ENCODE data around the gene PLEKHM3.

PLEKHM3 gene

DNA sequence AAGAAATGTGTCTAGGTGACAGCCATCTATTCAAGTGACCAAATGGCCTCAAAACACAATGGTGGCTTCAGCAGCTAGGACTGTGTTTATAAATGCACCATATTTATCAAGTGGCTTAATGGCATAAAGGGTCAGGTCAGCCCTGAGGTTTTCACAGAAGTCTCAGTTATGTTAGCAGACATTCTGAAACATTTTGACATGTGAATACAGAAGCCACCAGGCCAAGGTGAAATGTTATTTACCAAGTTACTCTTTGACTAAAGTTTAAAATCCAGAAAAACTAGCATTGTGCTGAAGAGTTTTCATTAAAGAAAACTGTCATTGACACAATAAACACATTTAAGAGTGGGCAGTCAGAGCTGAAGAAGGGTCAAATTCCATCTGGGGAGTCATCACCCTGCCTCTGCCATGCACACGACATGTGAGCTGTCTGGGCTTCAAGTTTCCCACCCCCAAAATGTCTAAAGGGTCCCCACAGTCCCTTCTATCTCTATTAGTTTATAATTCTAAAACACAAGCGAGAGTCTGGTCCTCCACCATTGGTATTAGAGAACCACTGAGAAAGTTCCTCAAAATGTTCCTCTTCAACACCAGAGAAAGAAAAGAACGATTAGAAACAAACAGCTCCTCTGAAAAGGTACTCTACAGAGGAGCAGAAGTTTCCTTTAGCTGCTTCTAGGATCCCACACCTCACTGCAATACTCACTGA is 178.1 kb downstream of the PLEKHM3 start:
- Histone ChIP-seq H3K36me3 (ENCODE audit: control insufficient read depth in 2 of 2, insufficient read depth in 1 of 2, low read length in 2 of 2) (no peaks in the 10 kb centered on the region), H3K4me3 (ENCODE audit: low read depth, low read length) (no peak overlapping the region), H3K4me1 (ENCODE audit: control insufficient read depth, insufficient read depth, low read length) (peaks cover 11% of the 10 kb centered on the region), H3K9me3 (ENCODE audit: control insufficient read depth, insufficient read depth, low read depth, low read length) (no peaks in the 10 kb centered on the region), H3K27ac (ENCODE audit: extremely low read depth, low read depth, low read length) (no peak overlapping the region)
- POLR2A ChIA-PET: interaction anchor here (1.2 to 1.5 kb wide), 2 partner anchors 12 to 77 kb away, joined by 4 to 9 read pairs; partner anchors contain the start of gene FZD5
- CTCF ChIA-PET: interaction anchor here (1.0 to 1.2 kb wide), 2 partner anchors 12 to 128 kb away, joined by 3 to 6 read pairs; no protein-coding TSS in a partner anchor
- TF ChIP-seq, protein P1, sequence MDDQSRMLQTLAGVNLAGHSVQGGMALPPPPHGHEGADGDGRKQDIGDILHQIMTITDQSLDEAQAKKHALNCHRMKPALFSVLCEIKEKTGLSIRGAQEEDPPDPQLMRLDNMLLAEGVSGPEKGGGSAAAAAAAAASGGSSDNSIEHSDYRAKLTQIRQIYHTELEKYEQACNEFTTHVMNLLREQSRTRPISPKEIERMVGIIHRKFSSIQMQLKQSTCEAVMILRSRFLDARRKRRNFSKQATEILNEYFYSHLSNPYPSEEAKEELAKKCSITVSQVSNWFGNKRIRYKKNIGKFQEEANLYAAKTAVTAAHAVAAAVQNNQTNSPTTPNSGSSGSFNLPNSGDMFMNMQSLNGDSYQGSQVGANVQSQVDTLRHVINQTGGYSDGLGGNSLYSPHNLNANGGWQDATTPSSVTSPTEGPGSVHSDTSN (CRISPR knock-in tag; IDR thresholded peaks at IDR 0.05): no peak

GRCh38 chr2:207845202-207845864 is 180.0 kb downstream of the PLEKHM3 start:
- no peak overlapping the region for H3K27ac ChIP-seq (ENCODE audit: extremely low read depth, low read depth, low read length)
- H3K9me3 ChIP-seq (ENCODE audit: control insufficient read depth, insufficient read depth, low read depth, low read length): no peaks in the 10 kb centered on the region
- no peak for TF ChIP-seq KLF10 (tag by site-specific recombination; IDR thresholded peaks at IDR 0.05)
- TF ChIP-seq ZNF548 (tag by site-specific recombination; IDR thresholded peaks at IDR 0.05): no peak
- no peak for TF ChIP-seq SALL2 (tag by site-specific recombination; IDR thresholded peaks at IDR 0.05; ENCODE audit: borderline replicate concordance)
- ChIA-PET POLR2A (no interaction called here), CTCF (interaction anchor here (0.6 to 1.1 kb wide), 3 partner anchors 153 to 406 kb away, joined by 3 read pairs; no protein-coding TSS in a partner anchor)
- H3K4me1 ChIP-seq (ENCODE audit: control insufficient read depth, insufficient read depth, low read length): peaks cover 11% of the 10 kb centered on the region
- H3K36me3 ChIP-seq (ENCODE audit: control insufficient read depth in 2 of 2, insufficient read depth in 1 of 2, low read length in 2 of 2): no peaks in the 10 kb centered on the region
- H3K4me3 ChIP-seq (ENCODE audit: low read depth, low read length): no peak overlapping the region

GRCh38 chr2:207844648-207845047 is 180.7 kb downstream of the PLEKHM3 start:
- no peak overlapping the region for H3K27ac ChIP-seq (ENCODE audit: extremely low read depth, low read depth, low read length)
- H3K4me3 ChIP-seq (ENCODE audit: low read depth, low read length): no peak overlapping the region
- CTCF ChIA-PET: interaction anchor here (0.6 to 1.1 kb wide), 3 partner anchors 152 to 407 kb away, joined by 3 read pairs; no protein-coding TSS in a partner anchor
- H3K9me3 ChIP-seq (ENCODE audit: control insufficient read depth, insufficient read depth, low read depth, low read length): no peaks in the 10 kb centered on the region
- H3K4me1 ChIP-seq (ENCODE audit: control insufficient read depth, insufficient read depth, low read length): peaks cover 11% of the 10 kb centered on the region
- H3K36me3 ChIP-seq (ENCODE audit: control insufficient read depth in 2 of 2, insufficient read depth in 1 of 2, low read length in 2 of 2): no peaks in the 10 kb centered on the region
- POLR2A ChIA-PET: no interaction called here
- TF ChIP-seq KLF17 (tag by site-specific recombination; IDR thresholded peaks at IDR 0.05) (no peak), ZNF391 (tag by site-specific recombination; IDR thresholded peaks at IDR 0.05; ENCODE audit: borderline replicate concordance, low read depth) (no peak), KLF16 (tag by site-specific recombination; IDR thresholded peaks at IDR 0.05) (no peak), ZNF513 (tag by site-specific recombination; IDR thresholded peaks at IDR 0.05) (no peak), ZNF521 (tag by site-specific recombination; IDR thresholded peaks at IDR 0.05) (no peak), ZNF768 (tag by site-specific recombination; IDR thresholded peaks at IDR 0.05) (no peak), ZNF488 (tag by site-specific recombination; IDR thresholded peaks at IDR 0.05) (no peak), SP3 (tag by site-specific recombination; IDR thresholded peaks at IDR 0.05) (no peak), ZNF707 (tag by site-specific recombination; IDR thresholded peaks at IDR 0.05) (no peak), ZNF19 (tag by site-specific recombination; IDR thresholded peaks at IDR 0.05; ENCODE audit: low read depth) (no peak)
- TF ChIP-seq, protein P2, sequence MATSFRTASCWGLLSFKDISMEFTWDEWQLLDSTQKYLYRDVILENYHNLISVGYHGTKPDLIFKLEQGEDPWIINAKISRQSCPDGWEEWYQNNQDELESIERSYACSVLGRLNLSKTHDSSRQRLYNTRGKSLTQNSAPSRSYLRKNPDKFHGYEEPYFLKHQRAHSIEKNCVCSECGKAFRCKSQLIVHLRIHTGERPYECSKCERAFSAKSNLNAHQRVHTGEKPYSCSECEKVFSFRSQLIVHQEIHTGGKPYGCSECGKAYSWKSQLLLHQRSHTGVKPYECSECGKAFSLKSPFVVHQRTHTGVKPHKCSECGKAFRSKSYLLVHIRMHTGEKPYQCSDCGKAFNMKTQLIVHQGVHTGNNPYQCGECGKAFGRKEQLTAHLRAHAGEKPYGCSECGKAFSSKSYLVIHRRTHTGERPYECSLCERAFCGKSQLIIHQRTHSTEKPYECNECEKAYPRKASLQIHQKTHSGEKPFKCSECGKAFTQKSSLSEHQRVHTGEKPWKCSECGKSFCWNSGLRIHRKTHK (tag by site-specific recombination; IDR thresholded peaks at IDR 0.05): no peak
- TF ChIP-seq, protein P3, sequence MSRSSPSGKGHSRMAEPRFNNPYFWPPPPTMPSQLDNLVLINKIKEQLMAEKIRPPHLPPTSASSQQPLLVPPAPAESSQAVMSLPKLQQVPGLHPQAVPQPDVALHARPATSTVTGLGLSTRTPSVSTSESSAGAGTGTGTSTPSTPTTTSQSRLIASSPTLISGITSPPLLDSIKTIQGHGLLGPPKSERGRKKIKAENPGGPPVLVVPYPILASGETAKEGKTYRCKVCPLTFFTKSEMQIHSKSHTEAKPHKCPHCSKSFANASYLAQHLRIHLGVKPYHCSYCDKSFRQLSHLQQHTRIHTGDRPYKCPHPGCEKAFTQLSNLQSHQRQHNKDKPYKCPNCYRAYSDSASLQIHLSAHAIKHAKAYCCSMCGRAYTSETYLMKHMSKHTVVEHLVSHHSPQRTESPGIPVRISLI (tag by site-specific recombination; IDR thresholded peaks at IDR 0.05): no peak
- TF ChIP-seq, protein P4, sequence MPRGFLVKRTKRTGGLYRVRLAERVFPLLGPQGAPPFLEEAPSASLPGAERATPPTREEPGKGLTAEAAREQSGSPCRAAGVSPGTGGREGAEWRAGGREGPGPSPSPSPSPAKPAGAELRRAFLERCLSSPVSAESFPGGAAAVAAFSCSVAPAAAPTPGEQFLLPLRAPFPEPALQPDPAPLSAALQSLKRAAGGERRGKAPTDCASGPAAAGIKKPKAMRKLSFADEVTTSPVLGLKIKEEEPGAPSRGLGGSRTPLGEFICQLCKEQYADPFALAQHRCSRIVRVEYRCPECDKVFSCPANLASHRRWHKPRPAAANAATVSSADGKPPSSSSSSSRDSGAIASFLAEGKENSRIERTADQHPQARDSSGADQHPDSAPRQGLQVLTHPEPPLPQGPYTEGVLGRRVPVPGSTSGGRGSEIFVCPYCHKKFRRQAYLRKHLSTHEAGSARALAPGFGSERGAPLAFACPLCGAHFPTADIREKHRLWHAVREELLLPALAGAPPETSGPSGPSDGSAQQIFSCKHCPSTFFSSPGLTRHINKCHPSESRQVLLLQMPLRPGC (tag by site-specific recombination; IDR thresholded peaks at IDR 0.05): no peak
